ENCODE measurements around the gene FPR3. TPM values are rescaled to one million over a fixed set of nuclear protein-coding genes. Genes with fewer than 3 reads are reported as not detected.

Gene FPR3
- total and polyA plus RNA-seq, 9 of the 15 experiments (the other 6 are each of a cell fraction or from before 2014, with no cell fraction given), result 0.08 to 0.51 (median 0.22) TPM; not detected in 1

GRCh38 chr19:51796195-51796679, 1.3 kb downstream of the FPR3 start (continued):
- TF ChIP-seq BCLAF1 (IDR thresholded peaks at IDR 0.05; ENCODE audit: borderline replicate concordance in 1 of 2, control insufficient read depth in 1 of 2, low read depth in 2 of 2, low read length in 1 of 2), result peak in 1 of 2 experiments; percentile 63; a peak in 1 of 4 replicates
- TF ChIP-seq FOXK1 (CRISPR knock-in tag; IDR thresholded peaks at IDR 0.05; ENCODE audit: borderline replicate concordance), result no peak
- TF ChIP-seq RBM39 (optimal IDR thresholded peaks at IDR 0.05; ENCODE audit: low read depth, low read length), result no peak
- TF ChIP-seq RBBP5 (IDR thresholded peaks at IDR 0.05; ENCODE audit: borderline replicate concordance, insufficient read depth, low read length, poor library complexity, severe bottlenecking), result peak; percentile 60
- TF ChIP-seq SP2 (IDR thresholded peaks at IDR 0.05; ENCODE audit: extremely low read depth, low read depth, low read length, poor library complexity, severe bottlenecking), result no peak
- TF ChIP-seq ETS2 (tag; IDR thresholded peaks at IDR 0.05; ENCODE audit: borderline replicate concordance, poor library complexity, severe bottlenecking), result no peak
- TF ChIP-seq SRSF1 (IDR thresholded peaks at IDR 0.05; ENCODE audit: low read depth, low read length), result no peak
- no peak for TF ChIP-seq FIP1L1 (IDR thresholded peaks at IDR 0.05; ENCODE audit: low read depth, low read length, poor library complexity, severe bottlenecking)
- 0 out of 2 replicates have a peak, but pooled peaks have one; percentile 51 for TF ChIP-seq ARID3B (CRISPR knock-in tag; IDR thresholded peaks at IDR 0.05; ENCODE audit: borderline replicate concordance)
- TF ChIP-seq NELFE (IDR thresholded peaks at IDR 0.05; ENCODE audit: insufficient read depth, insufficient read length), result no peak
- no peak for TF ChIP-seq ZBTB7A (IDR thresholded peaks at IDR 0.05; ENCODE audit: borderline replicate concordance, control insufficient read depth, low read depth, low read length)
- no peak for TF ChIP-seq MTF1 (CRISPR knock-in tag; IDR thresholded peaks at IDR 0.05; ENCODE audit: borderline replicate concordance)
- peak; percentile 44; the same call in 1 of the 2 replicates for TF ChIP-seq ZNF449 (CRISPR knock-in tag; IDR thresholded peaks at IDR 0.05)
- TF ChIP-seq THRAP3 (IDR thresholded peaks at IDR 0.05; ENCODE audit: borderline replicate concordance), result no peak
- no peak for TF ChIP-seq ZNF3 (CRISPR knock-in tag; IDR thresholded peaks at IDR 0.05)
- TF ChIP-seq, protein P1, sequence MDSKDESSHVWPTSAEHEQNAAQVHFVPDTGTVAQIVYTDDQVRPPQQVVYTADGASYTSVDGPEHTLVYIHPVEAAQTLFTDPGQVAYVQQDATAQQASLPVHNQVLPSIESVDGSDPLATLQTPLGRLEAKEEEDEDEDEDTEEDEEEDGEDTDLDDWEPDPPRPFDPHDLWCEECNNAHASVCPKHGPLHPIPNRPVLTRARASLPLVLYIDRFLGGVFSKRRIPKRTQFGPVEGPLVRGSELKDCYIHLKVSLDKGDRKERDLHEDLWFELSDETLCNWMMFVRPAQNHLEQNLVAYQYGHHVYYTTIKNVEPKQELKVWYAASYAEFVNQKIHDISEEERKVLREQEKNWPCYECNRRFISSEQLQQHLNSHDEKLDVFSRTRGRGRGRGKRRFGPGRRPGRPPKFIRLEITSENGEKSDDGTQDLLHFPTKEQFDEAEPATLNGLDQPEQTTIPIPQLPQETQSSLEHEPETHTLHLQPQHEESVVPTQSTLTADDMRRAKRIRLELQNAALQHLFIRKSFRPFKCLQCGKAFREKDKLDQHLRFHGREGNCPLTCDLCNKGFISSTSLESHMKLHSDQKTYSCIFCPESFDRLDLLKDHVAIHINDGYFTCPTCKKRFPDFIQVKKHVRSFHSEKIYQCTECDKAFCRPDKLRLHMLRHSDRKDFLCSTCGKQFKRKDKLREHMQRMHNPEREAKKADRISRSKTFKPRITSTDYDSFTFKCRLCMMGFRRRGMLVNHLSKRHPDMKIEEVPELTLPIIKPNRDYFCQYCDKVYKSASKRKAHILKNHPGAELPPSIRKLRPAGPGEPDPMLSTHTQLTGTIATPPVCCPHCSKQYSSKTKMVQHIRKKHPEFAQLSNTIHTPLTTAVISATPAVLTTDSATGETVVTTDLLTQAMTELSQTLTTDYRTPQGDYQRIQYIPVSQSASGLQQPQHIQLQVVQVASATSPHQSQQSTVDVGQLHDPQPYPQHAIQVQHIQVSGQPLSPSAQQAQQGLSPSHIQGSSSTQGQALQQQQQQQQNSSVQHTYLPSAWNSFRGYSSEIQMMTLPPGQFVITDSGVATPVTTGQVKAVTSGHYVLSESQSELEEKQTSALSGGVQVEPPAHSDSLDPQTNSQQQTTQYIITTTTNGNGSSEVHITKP (IDR thresholded peaks at IDR 0.05; ENCODE audit: partially characterized antibody), result peak; percentile 39
